Common myeloid progenitor, CD34-positive (primary cell): ENCODE measurements around the gene ACY1.

ENCODE experiments used
- CTCF ChIA-PET: fragments of 350-600 bp; sonication (Branson Sonifier 250); formaldehyde crosslinking; loops from one replicate; lab custom pipeline; 2021; ENCODE audit warnings: antibody characterized with exemption; lab: Charles Lee
- POLR2A ChIA-PET: fragments of 350-600 bp; sonication (Branson Sonifier 250); formaldehyde crosslinking; loops from one replicate; lab custom pipeline; 2021; ENCODE audit warnings: antibody characterized with exemption; lab: Charles Lee
- DNase-seq, 3 donors: peaks; one replicate each; pipeline versions ENCODE4 v3.0.0 to v3.0.0-alpha.2; 2013
- H3K27ac ChIP-seq, 2 experiments: 1 replicate in 1 of 2; 2 replicates in 1 of 2; pipeline ENCODE4 v1.7.0; 2013; ENCODE audit warnings: inconsistent platforms in 2 of 2, low read length in 2 of 2, mild to moderate bottlenecking in 2 of 2, low read depth in 1 of 2, moderate library complexity in 1 of 2; ENCODE audit not compliant: severe bottlenecking in 2 of 2, insufficient read depth in 1 of 2, poor library complexity in 1 of 2
- H3K27me3 ChIP-seq, 5 experiments: replicated peaks in 2 of 5; 1 replicate in 3 of 5; 2 replicates in 2 of 5; pipeline versions ENCODE4 v1.6.1 to v1.7.0; 2013; ENCODE audit warnings: low read length in 4 of 5, mild to moderate bottlenecking in 2 of 5, moderate library complexity in 2 of 5, inconsistent platforms in 1 of 5; ENCODE audit not compliant: insufficient read depth in 5 of 5, control insufficient read depth in 4 of 5
- H3K36me3 ChIP-seq, 4 experiments: 1 replicate in 2 of 4; 2 replicates in 2 of 4; pipeline versions ENCODE4 v1.6.1 to v1.7.0; 2013; ENCODE audit warnings: low read length in 3 of 4, control low read depth in 1 of 4, mild to moderate bottlenecking in 1 of 4; ENCODE audit not compliant: control insufficient read depth in 4 of 4, insufficient read depth in 4 of 4
- H3K4me1 ChIP-seq, 4 experiments: 1 replicate in 3 of 4; 2 replicates in 1 of 4; pipeline versions ENCODE4 v1.6.1 to v1.7.1; 2013; ENCODE audit warnings: low read length in 3 of 4, mild to moderate bottlenecking in 3 of 4, control low read depth in 1 of 4, inconsistent platforms in 1 of 4, moderate library complexity in 1 of 4; ENCODE audit not compliant: control insufficient read depth in 4 of 4, insufficient read depth in 4 of 4; ENCODE audit errors: control extremely low read depth in 1 of 4
- H3K4me3 ChIP-seq, 7 experiments: 1 replicate in 4 of 7; 2 replicates in 3 of 7; pipeline versions ENCODE4 v1.5.1 to v1.7.0; 2013; ENCODE audit warnings: mild to moderate bottlenecking in 7 of 7, low read length in 6 of 7, moderate library complexity in 6 of 7, inconsistent platforms in 2 of 7, low read depth in 2 of 7, control low read depth in 1 of 7; ENCODE audit not compliant: insufficient read depth in 4 of 7, control insufficient read depth in 1 of 7; ENCODE audit errors: extremely low read depth in 1 of 7
- H3K9me3 ChIP-seq, 5 experiments: 1 replicate in 4 of 5; 2 replicates in 1 of 5; pipeline versions ENCODE4 v1.6.1 to v1.7.1; 2013; ENCODE audit warnings: low read length in 4 of 5, mild to moderate bottlenecking in 2 of 5, inconsistent platforms in 1 of 5, low read depth in 1 of 5, moderate library complexity in 1 of 5; ENCODE audit not compliant: control insufficient read depth in 4 of 5, insufficient read depth in 2 of 5; ENCODE audit errors: control extremely low read depth in 1 of 5
- WGBS: methylation state at CpG from one replicate; pipeline ENCODE4 v1.1.5; 2013; ENCODE audit not compliant: insufficient coverage; 5-methylcytosine and 5-hydroxymethylcytosine counted together

ACY1 gene

DNA sequence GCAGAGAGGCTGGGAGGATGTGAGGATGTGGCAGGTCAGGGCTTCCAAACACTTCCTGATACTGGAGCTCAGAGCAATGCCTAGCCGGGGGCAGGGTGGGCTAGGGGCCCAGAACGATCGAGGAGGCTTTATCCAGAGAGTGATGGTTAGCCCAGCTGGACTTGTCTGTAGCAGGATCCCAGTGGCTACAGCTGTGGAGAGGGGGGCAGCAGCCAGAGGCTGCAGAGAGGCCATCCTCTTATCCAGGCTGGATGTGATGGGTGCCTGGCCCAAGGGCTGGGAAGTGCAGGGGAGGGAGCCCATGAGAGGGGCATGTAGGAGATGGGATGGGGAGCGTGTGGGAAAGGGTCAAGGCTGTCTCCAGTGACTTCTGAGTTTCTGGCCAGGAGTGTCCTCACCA lies 36.5 kb upstream of the ACY1 start:
- Histone ChIP-seq H3K9me3 (no peaks in the 10 kb centered on the region), H3K4me1 (peaks cover 0 to 12% (median 10%) of the 10 kb centered on the region in 4 experiments), H3K4me3 (no peak overlapping the region), H3K36me3 (peaks cover 0 to 11% (median 0%) of the 10 kb centered on the region in 4 experiments), H3K27ac (no peak overlapping the region), H3K27me3 (no peaks in the 10 kb centered on the region)
- 93% methylated on average over 2 of the region's 4 CpGs for WGBS
- POLR2A ChIA-PET: no interaction called here
- CTCF ChIA-PET: interaction anchor here (0.9 to 2.0 kb wide), 3 partner anchors 27 to 55 kb away, joined by 3 to 5 read pairs (median 4); partner anchors contain the start of genes ABHD14B and RPL29
- DNase-seq: no peak

DNA sequence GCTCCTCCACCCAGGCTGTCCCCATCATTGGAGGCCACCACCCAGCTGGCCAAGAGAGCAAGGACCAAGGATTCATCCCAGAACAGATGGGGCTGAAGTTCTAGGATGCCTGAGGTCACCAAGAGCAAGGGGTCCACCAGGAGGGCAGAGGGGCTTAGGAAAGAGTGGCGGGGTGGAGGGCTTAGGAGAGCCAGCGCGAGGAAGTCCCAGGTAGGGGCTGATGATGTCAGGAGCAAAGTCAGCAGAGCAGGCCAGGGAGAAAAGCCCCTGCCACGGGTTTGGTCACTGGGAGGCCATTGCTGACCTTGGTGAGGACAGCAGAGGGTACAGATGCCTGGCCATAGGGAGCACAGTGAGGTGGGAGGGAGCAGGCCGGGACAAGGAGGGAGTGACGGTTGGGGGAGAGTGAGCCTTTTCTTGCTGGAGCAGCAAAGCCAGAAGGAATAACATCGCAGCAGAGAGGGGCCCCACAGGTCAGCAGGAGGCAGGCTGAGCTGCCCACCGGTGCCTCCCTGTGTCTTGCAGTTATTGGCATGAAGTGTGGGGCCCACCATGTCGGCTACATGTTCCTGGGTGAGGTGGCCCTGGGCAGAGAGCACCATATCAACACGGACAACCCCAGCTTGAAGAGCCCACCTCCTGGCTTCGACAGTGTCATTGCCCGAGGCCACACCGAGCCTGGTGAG lies 36.0 kb upstream of the ACY1 start:
- Histone ChIP-seq H3K27me3 (peaks cover 0 to 2% (median 0%) of the 10 kb centered on the region in 5 experiments), H3K36me3 (peaks cover 0 to 11% (median 0%) of the 10 kb centered on the region in 4 experiments), H3K9me3 (no peaks in the 10 kb centered on the region), H3K27ac (no peak overlapping the region), H3K4me3 (no peak overlapping the region), H3K4me1 (peaks cover 0 to 10% (median 8%) of the 10 kb centered on the region in 4 experiments)
- WGBS: 97% methylated on average over 9 of the region's 13 CpGs
- CTCF ChIA-PET: interaction anchor here (0.8 to 1.5 kb wide), 3 partner anchors 15 to 55 kb away, joined by 3 to 4 read pairs (median 3); partner anchors contain the start of gene ABHD14B
- no peak for DNase-seq
- POLR2A ChIA-PET: no interaction called here

DNA sequence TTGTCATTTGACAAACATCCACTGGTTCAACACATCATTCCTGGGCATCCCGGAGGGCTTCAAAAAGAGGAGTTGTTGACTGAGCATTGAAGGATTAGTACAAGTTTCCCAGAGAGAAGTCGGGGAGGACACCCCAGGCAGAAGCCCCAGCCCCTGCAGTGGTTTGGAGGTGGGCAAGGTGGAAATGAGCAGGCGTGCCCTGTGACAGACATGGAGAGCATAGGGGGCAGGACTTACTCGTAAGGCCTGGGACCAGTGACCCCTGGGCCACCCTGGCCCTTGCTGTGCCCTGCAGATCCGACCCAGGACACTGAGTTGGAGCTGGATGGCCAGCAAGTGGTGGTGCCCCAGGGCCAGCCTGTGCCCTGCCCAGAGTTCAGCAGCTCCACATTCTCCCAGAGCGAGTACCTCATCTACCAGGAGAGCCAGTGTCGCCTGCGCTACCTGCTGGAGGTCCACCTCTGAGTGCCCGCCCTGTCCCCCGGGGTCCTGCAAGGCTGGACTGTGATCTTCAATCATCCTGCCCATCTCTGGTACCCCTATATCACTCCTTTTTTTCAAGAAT lies 35.2 kb upstream of the ACY1 start:
- H3K9me3 ChIP-seq: no peaks in the 10 kb centered on the region
- H3K36me3 ChIP-seq: peaks cover 0 to 11% (median 0%) of the 10 kb centered on the region in 4 experiments
- H3K4me1 ChIP-seq: peaks cover 0 to 2% (median under 1%) of the 10 kb centered on the region in 4 experiments
- no peak overlapping the region for H3K4me3 ChIP-seq
- H3K27ac ChIP-seq: no peak overlapping the region
- ChIA-PET CTCF (interaction anchor here (0.8 to 1.5 kb wide), 2 partner anchors 14 to 54 kb away, joined by 3 read pairs; no protein-coding TSS in a partner anchor), POLR2A (no interaction called here)
- WGBS: 97% methylated on average over 9 of the region's 10 CpGs
- no peak for DNase-seq
- H3K27me3 ChIP-seq: peaks cover 0 to 3% (median 0%) of the 10 kb centered on the region in 5 experiments

- peaks cover 0 to 6% (median 0%) of the 10 kb centered on the region in 5 experiments for H3K27me3 ChIP-seq
- no peak overlapping the region for H3K4me3 ChIP-seq
- 100% methylated on average over 5 of the region's 5 CpGs for WGBS
- no peaks in the 10 kb centered on the region for H3K4me1 ChIP-seq
- H3K9me3 ChIP-seq: no peaks in the 10 kb centered on the region
- ChIA-PET CTCF (no interaction called here), POLR2A (no interaction called here)
- peaks cover 0 to 11% (median 0%) of the 10 kb centered on the region in 4 experiments for H3K36me3 ChIP-seq
- DNase-seq: no peak
- no peak overlapping the region for H3K27ac ChIP-seq
Observed at GRCh38 chr3:51949121-51949520, 34.2 kb upstream of the ACY1 start.

DNA sequence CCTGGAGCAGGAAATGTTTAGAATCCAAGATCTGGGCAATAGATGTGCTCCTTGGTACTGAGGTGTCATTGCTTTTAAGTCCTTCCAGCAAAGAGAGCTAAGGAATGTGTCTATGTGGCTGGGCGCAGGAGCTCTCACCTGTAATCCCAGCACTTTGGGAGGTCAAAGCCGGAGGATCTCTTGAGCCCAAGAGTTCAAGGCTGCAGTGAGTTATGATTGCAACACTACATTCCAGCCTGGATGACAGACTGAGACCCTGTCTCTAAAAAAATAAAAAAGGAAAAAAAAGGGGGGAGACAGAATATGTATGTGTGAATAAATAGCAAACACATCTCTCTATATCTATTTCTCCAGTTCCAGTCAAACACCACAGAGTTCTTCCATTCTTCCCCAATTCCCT lies 32.4 kb upstream of the ACY1 start:
- CTCF ChIA-PET: interaction anchor here (0.6 to 4.5 kb wide), 3 partner anchors 8 to 311 kb away, joined by 3 to 23 read pairs (median 9); partner anchors contain the start of genes ABHD14A, ABHD14B and PARP3
- POLR2A ChIA-PET: interaction anchor here (0.7 kb wide), 1 partner anchor 23 kb away, joined by 3 read pairs; no protein-coding TSS in a partner anchor
- 100% methylated on average over 1 of the region's 2 CpGs for WGBS

DNA sequence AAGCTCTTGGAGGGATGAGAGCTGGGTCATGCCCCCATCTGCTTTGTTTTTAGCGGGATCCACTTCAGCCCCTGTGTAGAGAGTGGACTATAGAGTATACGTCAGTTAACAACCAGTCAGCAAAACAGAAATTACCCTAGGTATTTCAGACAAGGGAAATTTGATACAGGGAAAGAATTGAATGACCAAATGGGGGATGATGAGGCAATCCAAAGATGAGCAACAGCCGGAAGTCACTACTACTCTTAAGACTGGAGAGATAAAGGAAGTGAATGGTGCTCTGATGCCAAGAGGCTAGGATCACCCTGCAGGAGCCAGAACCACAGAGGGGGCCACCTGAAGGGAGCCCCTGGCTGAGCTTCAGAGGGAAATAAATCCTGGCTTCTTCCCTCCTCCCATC lies 29.9 kb upstream of the ACY1 start:
- no peak for DNase-seq
- ChIA-PET POLR2A (no interaction called here), CTCF (interaction anchor here (1.1 to 4.5 kb wide), 5 partner anchors 9 to 569 kb away, joined by 3 to 27 read pairs (median 3); partner anchors contain the start of genes ABHD14A, ABHD14B, MANF and PARP3)
- Histone ChIP-seq H3K27me3 (peaks cover 0 to 26% (median 24%) of the 10 kb centered on the region in 5 experiments), H3K36me3 (no peaks in the 10 kb centered on the region), H3K9me3 (peaks cover 0 to 6% (median 0%) of the 10 kb centered on the region in 5 experiments), H3K4me1 (peaks cover 0 to 24% (median 19%) of the 10 kb centered on the region in 4 experiments), H3K27ac (no peak overlapping the region), H3K4me3 (no peak overlapping the region)
- WGBS: no CpG with 5 or more reads among the region's 3 CpGs

More for the DNA sequence above, 32.4 kb upstream of the ACY1 start:
- peaks cover 0 to 6% (median 0%) of the 10 kb centered on the region in 4 experiments for H3K36me3 ChIP-seq
- H3K9me3 ChIP-seq: peaks cover 0 to 6% (median 0%) of the 10 kb centered on the region in 5 experiments
- H3K4me1 ChIP-seq: peaks cover 0 to 7% (median 4%) of the 10 kb centered on the region in 4 experiments
- peaks cover 0 to 20% (median 12%) of the 10 kb centered on the region in 5 experiments for H3K27me3 ChIP-seq
- no peak for DNase-seq
- H3K4me3 ChIP-seq: no peak overlapping the region
- H3K27ac ChIP-seq: no peak overlapping the region
